D721Med (cell line): Measurements from ENCODE around the gene TPGS2.
A peak's percentile ranks its signal among the peaks of the same experiment; 100 is the strongest.

Experiments used
- DNase-seq: peaks from one replicate; pipeline ENCODE4 v3.0.0; 2011; ENCODE audit warnings: low spot score; ENCODE audit not compliant: insufficient read length
- FAIRE-seq: peaks from 2 replicates; lab custom pipeline; 2011; peaks lifted over from hg19 to GRCh38; lab: Jason Lieb, UNC
- CTCF ChIP-seq: IDR thresholded peaks from 2 replicates; pipeline ENCODE4 v1.5.1; 2012; ENCODE audit warnings: mild to moderate bottlenecking, control low read depth; ENCODE audit not compliant: insufficient read depth; ENCODE audit errors: missing control alignments

TPGS2 gene

GRCh38 chr18:36835927-36836326 is 7.1 kb upstream of the TPGS2 start:
- FAIRE-seq: no peak
- DNase-seq: no peak
- no peak for TF ChIP-seq CTCF

- FAIRE-seq: peak; percentile 68
- no peak for TF ChIP-seq CTCF
- no peak for DNase-seq
Observed at GRCh38 chr18:36833120-36833519, 4.3 kb upstream of the TPGS2 start.

GRCh38 chr18:36831139-36831538 is 2.3 kb upstream of the TPGS2 start:
- FAIRE-seq: no peak
- TF ChIP-seq CTCF: no peak
- no peak for DNase-seq

- no peak for DNase-seq
- FAIRE-seq: no peak
- no peak for TF ChIP-seq CTCF
Observed at GRCh38 chr18:36830158-36830495, 1.3 kb upstream of the TPGS2 start.

GRCh38 chr18:36829362-36830157 is 758 bp upstream of the TPGS2 start:
- DNase-seq (no peak), FAIRE-seq (peak; percentile 90)
- no peak for TF ChIP-seq CTCF

GRCh38 chr18:36828157-36828629 is 609 bp downstream of the TPGS2 start:
- FAIRE-seq (no peak), DNase-seq (no peak)
- TF ChIP-seq CTCF: no peak

- no peak for DNase-seq
- TF ChIP-seq CTCF: no peak
- FAIRE-seq: no peak
Observed at GRCh38 chr18:36826556-36826955, 2.2 kb downstream of the TPGS2 start.
